ENCODE results near the gene AKNA. TPM values are rescaled to one million over a fixed set of nuclear protein-coding genes. Genes with fewer than 3 reads are reported as not detected.

The AKNA gene
- total RNA-seq, 1 donor: 11.2 TPM

DNA sequence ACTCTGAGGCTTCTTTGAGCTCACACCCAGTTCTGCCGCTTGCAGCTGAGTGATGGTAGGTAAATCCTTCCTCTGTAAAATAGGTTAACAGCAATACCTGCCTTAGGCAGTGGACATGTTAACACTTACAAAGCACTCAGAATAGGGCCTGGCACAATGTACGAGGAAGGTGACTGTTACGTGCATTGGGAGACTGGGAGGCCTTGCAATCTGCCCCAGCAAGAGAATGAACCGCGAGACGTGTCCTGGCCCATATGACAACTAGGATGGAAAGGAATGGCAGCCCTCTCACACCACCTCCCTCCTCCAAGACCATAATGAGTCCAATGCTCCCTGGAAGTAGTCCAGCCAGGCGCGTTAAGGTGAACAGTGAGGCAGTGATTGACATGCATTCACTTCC lies 23.1 kb upstream of the AKNA start:
- no peak overlapping the region for H3K4me3 ChIP-seq (ENCODE audit: low read depth, low read length)
- no peak for DNase-seq (ENCODE audit: low read depth)
- TF ChIP-seq, protein P1, sequence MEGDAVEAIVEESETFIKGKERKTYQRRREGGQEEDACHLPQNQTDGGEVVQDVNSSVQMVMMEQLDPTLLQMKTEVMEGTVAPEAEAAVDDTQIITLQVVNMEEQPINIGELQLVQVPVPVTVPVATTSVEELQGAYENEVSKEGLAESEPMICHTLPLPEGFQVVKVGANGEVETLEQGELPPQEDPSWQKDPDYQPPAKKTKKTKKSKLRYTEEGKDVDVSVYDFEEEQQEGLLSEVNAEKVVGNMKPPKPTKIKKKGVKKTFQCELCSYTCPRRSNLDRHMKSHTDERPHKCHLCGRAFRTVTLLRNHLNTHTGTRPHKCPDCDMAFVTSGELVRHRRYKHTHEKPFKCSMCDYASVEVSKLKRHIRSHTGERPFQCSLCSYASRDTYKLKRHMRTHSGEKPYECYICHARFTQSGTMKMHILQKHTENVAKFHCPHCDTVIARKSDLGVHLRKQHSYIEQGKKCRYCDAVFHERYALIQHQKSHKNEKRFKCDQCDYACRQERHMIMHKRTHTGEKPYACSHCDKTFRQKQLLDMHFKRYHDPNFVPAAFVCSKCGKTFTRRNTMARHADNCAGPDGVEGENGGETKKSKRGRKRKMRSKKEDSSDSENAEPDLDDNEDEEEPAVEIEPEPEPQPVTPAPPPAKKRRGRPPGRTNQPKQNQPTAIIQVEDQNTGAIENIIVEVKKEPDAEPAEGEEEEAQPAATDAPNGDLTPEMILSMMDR (IDR thresholded peaks at IDR 0.05; ENCODE audit: insufficient read depth, low read depth, low read length): no peak

DNA sequence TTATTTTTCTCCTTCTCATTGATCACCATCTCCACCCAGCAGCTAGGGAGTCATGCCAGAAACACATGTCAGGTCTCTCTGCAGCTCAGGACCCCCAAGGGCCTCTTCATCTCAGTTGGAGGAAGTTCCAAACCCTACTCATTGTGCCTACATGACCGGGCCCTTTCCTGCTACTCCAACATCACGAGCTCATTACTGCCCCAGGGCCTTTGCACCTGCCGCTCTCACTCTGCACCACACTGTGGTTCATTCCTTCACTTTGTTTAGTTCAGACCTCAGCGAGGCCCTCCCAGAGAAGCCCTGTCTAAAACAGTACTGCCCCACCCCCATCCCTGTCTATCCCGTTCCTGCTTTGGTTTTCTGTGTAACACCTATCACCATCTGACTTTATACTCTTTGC lies 22.1 kb upstream of the AKNA start:
- TF ChIP-seq, protein P1 (IDR thresholded peaks at IDR 0.05; ENCODE audit: insufficient read depth, low read depth, low read length): no peak
- DNase-seq (ENCODE audit: low read depth): no peak
- no peak overlapping the region for H3K4me3 ChIP-seq (ENCODE audit: low read depth, low read length)

- TF ChIP-seq, protein P1 (IDR thresholded peaks at IDR 0.05; ENCODE audit: insufficient read depth, low read depth, low read length): no peak
- no peak for DNase-seq (ENCODE audit: low read depth)
- no peak overlapping the region for H3K4me3 ChIP-seq (ENCODE audit: low read depth, low read length)
These were observed 21.5 kb upstream of the AKNA start for GRCh38 chr9:114409103-114409780.

DNA sequence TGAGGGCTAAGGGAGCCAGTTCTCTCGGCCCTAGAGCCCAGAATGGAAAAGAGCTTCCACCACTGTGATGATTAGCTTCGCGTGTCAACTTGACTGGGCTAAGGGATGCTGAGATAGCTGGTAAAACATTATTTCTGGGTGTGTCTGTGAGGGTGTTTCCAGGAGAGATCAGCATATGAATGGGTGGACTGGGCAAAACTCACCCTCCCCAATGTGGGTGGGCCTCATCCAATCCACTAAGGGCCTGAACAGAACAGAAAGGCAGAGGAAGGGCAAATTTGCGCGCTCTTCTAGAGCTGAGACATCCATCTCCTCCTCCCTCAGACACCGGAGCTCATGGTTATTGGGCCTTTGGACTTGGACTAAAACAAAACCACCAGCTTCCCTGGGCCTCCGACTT lies 20.9 kb upstream of the AKNA start:
- no peak for DNase-seq (ENCODE audit: low read depth)
- TF ChIP-seq, protein P1 (IDR thresholded peaks at IDR 0.05; ENCODE audit: insufficient read depth, low read depth, low read length): no peak
- H3K4me3 ChIP-seq (ENCODE audit: low read depth, low read length): no peak overlapping the region

DNA sequence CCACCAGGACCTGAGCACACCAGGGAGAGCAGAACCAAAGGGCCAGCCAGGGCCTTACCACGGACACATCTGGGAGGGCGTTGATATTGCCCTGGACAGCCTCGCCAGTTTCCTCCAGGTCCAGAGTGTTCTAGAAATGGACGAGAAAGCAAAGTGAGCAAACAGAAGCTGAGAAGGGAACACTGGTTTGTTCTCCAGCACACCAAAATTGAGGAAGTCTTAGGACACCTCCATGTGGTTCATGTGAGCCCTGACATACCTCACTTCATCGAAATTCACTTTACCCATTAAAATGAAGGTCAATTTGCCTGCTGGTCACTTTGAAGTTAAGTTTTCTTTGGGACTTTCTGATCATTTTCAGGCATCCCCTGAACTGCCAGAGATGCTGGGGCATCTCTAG lies 20.1 kb upstream of the AKNA start:
- no peak for DNase-seq (ENCODE audit: low read depth)
- H3K4me3 ChIP-seq (ENCODE audit: low read depth, low read length): no peak overlapping the region
- TF ChIP-seq, protein P1 (IDR thresholded peaks at IDR 0.05; ENCODE audit: insufficient read depth, low read depth, low read length): no peak

- TF ChIP-seq, protein P1 (IDR thresholded peaks at IDR 0.05; ENCODE audit: insufficient read depth, low read depth, low read length): no peak
- no peak for DNase-seq (ENCODE audit: low read depth)
- H3K4me3 ChIP-seq (ENCODE audit: low read depth, low read length): no peak overlapping the region
These were observed 18.7 kb upstream of the AKNA start for GRCh38 chr9:114406441-114406840.

Data from fibroblast of villous mesenchyme (primary cell).